Measurements from ENCODE around the gene MR1.
"Not testable (repeated sequence)": the region's sequence is repeated elsewhere in the genome, so short reads cannot be mapped to it uniquely, and the experiment has no call there.

Gene MR1

DNA sequence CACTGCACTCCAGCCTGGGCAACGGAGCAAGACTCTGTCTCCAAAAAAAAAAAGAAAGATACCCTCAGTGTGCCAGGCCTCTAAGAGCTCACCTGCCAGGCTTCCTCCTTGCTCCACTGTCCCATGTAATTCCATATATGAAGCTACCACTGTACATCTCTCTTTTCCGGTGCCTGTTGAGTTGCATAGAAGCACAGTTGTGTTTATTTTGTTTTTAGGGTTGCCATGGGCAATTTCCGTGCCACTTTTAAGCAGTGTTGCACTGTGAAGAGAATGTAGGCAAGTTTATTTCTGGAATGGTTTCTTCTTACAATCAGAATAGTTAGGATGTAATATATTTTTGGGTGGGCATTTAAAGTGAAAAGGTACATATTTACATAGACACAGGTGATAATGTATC lies 23.3 kb downstream of the MR1 start:
- POLR2A ChIA-PET, result no interaction called here
- TF ChIP-seq, protein P1, sequence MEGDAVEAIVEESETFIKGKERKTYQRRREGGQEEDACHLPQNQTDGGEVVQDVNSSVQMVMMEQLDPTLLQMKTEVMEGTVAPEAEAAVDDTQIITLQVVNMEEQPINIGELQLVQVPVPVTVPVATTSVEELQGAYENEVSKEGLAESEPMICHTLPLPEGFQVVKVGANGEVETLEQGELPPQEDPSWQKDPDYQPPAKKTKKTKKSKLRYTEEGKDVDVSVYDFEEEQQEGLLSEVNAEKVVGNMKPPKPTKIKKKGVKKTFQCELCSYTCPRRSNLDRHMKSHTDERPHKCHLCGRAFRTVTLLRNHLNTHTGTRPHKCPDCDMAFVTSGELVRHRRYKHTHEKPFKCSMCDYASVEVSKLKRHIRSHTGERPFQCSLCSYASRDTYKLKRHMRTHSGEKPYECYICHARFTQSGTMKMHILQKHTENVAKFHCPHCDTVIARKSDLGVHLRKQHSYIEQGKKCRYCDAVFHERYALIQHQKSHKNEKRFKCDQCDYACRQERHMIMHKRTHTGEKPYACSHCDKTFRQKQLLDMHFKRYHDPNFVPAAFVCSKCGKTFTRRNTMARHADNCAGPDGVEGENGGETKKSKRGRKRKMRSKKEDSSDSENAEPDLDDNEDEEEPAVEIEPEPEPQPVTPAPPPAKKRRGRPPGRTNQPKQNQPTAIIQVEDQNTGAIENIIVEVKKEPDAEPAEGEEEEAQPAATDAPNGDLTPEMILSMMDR (IDR thresholded peaks at IDR 0.05; ENCODE audit: insufficient read depth, low read length, missing control alignments), result no peak
- no peak overlapping the region for H3K4me3 ChIP-seq (ENCODE audit: low read depth, low read length)
- DNase-seq (ENCODE audit: low read depth, low spot score), result no peak
- CTCF ChIA-PET, result interaction anchor here (1.5 to 2.2 kb wide), 2 partner anchors 18 to 85 kb away, joined by 4 to 7 read pairs; no protein-coding TSS in a partner anchor

DNA sequence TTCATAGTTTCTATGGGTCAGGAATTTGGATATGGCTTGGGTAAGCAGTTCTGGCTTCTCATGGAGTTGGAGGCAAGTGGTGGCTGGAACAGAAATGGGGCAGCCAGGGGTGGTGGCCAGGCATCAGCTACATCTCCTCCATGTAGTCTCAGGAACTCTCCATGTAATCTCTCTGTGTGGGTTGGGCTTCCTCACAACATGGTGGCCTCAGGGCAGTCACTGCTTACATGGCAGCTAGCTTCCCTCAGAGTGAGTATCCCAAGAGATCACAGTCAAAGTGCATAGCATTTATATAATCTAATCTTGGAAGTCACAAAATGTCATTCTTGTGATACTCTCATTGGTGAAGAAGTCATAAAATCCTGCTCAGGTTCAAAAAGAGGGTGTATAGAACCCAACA lies 25.7 kb downstream of the MR1 start:
- TF ChIP-seq, protein P1 (IDR thresholded peaks at IDR 0.05; ENCODE audit: insufficient read depth, low read length, missing control alignments), result no peak
- H3K4me3 ChIP-seq (ENCODE audit: low read depth, low read length), result no peak overlapping the region
- no peak for DNase-seq (ENCODE audit: low read depth, low spot score)
- ChIA-PET POLR2A (no interaction called here), CTCF (interaction anchor here (1.7 kb wide), 1 partner anchor 16 kb away, joined by 5 read pairs; no protein-coding TSS in a partner anchor)

- DNase-seq (ENCODE audit: low read depth, low spot score), result no peak
- POLR2A ChIA-PET, result no interaction called here
- TF ChIP-seq, protein P1 (IDR thresholded peaks at IDR 0.05; ENCODE audit: insufficient read depth, low read length, missing control alignments), result no peak
- CTCF ChIA-PET, result no interaction called here
- no peak overlapping the region for H3K4me3 ChIP-seq (ENCODE audit: low read depth, low read length)
These were observed 26.3 kb downstream of the MR1 start for GRCh38 chr1:181060066-181060465.

DNA sequence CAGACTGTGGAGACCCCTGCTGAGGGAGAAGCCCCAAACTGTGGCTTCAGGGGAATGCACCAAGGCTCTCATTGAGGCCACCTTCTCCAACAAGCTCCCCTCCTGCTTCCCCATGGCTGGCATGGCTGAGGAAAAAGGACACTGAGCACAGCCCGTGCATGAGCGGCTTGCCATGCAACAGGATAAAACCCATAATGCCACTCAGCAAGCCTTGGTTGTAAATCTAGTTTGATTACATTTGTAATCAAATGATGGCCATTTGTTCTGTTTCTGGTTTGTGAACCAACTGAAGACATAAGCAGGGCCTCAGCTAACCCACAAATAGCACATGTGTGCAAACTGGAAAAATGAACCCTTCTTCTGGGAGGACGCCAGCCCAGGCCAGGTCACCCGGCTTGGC lies 27.2 kb downstream of the MR1 start:
- DNase-seq (ENCODE audit: low read depth, low spot score); H3K4me3 ChIP-seq (ENCODE audit: low read depth, low read length); POLR2A ChIA-PET: not testable (repeated sequence)
- CTCF ChIA-PET, result interaction anchor here (3.2 to 3.8 kb wide), 2 partner anchors 22 to 81 kb away, joined by 12 to 15 read pairs; no protein-coding TSS in a partner anchor

DNA sequence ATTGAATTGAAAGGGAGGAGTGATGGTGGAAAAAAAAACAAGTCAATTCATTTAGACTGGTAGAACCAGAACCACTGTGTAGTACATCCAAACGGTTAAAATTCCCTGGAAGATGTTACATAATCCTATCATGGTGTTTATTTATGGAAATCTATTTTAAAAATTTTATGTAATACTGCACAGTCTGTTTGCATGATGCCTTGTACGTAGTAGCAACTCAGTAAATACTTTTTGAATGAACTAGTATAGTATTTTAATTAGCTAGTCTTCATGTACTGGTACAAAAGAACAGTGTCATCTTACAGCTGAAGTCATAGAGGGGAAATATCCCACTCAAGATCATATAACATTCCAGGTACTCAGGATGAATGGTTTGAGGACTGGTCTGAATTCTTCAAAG lies 27.7 kb downstream of the MR1 start:
- ChIA-PET CTCF (interaction anchor here (3.2 to 3.8 kb wide), 2 partner anchors 23 to 80 kb away, joined by 12 to 15 read pairs; no protein-coding TSS in a partner anchor), POLR2A (no interaction called here)
- no peak for DNase-seq (ENCODE audit: low read depth, low spot score)
- no peak overlapping the region for H3K4me3 ChIP-seq (ENCODE audit: low read depth, low read length)
- TF ChIP-seq, protein P1 (IDR thresholded peaks at IDR 0.05; ENCODE audit: insufficient read depth, low read length, missing control alignments), result no peak

DNA sequence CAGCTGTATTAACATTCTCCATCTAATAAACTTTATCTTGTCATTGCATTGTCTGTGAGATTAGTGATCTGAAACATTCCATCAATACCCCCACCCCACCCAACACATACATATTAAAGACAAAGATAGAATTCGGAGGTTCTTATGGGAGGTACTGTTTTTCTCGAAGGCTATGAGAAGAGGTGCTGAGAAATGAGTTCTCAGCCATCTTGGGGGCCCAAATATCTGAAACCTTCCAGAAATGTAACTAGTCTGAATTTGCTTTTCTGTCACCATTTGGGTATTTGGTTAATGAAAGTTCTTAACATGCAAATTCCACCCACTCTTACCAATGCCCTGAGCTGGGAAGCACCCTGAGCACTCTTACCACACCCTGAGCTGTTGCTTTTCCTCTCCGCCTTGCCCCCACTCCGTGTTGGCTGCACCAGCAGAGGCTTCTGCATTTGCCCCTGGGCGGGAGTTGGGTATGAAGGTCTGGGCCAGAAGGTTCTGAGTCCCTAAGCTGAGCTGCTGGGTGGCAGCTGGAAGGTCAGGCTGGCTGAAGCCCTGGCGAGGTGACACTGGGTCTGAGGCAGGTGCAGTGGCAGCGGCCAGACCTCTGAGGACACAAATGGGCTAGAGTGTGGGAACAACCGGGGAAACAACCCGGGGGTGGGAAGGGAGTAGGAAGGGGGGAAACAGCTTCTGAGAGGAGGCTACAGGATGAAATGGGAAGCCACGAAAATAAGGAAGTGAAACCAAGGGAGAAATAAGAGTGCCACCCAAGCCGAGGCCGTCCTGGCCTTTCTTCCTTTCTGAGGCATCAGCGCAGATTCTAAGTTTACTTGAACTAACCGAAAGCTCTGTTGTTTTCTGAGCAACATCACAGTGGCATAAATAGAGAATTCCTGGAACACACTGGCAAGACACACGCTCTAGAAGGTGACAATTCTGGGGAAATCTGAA lies 28.4 kb downstream of the MR1 start:
- DNase-seq (ENCODE audit: low read depth, low spot score), result no peak
- TF ChIP-seq, protein P1 (IDR thresholded peaks at IDR 0.05; ENCODE audit: insufficient read depth, low read length, missing control alignments), result no peak
- POLR2A ChIA-PET, result interaction anchor here (0.5 to 0.8 kb wide), 2 partner anchors 13 to 27 kb away, joined by 3 read pairs; no protein-coding TSS in a partner anchor
- H3K4me3 ChIP-seq (ENCODE audit: low read depth, low read length), result no peak overlapping the region
- CTCF ChIA-PET, result interaction anchor here (0.8 to 3.8 kb wide), 4 partner anchors 10 to 103 kb away, joined by 3 to 15 read pairs (median 8); no protein-coding TSS in a partner anchor

Data from AG04449 (cell line).